GM19193 (cell line): Measurements from ENCODE around the gene RPRD1B.

Experiments
- POLR2A ChIP-seq: IDR thresholded peaks from 4 replicates; pipeline ENCODE4 v1.6.1; 2011; ENCODE audit not compliant: insufficient read depth, insufficient read length; ENCODE audit errors: extremely low read depth

RPRD1B gene

DNA sequence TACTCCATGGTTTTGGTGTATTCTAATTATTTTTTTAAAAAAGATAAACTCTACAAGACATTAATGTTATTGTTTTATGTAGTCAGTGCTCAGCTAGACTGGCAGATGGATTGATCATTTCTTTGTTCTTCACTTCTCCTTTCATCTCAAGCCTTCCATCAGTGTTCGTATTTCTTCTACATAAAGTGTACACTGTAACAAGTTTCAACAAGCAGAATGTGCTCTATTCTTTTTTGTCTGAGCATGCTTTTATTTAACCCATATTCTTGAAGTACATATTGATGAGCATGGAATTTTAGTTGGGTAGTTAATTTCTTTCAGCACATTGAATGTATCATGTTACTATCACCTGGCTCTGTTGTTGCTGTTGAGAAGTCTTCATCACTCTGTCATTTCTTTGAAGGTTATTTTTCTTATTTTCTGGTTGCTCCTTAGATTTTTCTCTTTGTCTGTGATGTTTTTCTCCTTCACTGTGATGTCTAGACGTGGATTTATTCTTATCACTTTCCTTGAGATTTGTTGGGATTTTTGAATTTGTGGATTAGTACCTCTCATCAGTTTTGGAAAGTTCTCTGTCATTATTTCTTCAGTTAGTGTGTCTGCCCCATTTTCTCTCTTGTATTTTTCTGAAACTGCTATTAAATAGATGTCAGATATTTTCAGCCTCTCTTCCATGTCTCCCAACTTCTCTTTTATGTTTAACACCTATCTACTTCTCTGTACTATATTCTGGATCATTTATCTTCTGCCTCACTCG is 83.0 kb downstream of the RPRD1B start:
- no peak for TF ChIP-seq POLR2A

DNA sequence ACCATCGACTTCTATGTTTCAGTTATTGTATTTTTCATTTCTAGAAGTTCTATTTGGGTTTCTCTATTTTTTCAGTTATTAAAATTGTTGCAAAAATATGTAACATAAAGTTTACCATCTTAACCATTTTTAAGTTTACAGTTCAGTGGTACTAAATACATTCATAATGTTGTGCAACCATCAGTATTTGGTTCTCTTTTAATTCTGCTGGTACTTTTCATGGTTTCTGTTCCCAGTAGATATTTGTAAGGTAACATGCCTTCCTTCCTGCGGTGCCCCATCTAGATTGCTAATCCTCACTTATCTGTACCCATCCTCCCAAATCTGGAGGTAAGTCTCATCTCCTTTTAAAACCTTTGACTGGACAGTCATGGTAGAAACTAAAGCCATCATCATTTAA is 83.7 kb downstream of the RPRD1B start:
- no peak for TF ChIP-seq POLR2A

- no peak for TF ChIP-seq POLR2A
Measured at GRCh38 chr20:38117635-38118034, 84.1 kb downstream of the RPRD1B start.

- TF ChIP-seq POLR2A = no peak
Measured at GRCh38 chr20:38119446-38119845, 85.9 kb downstream of the RPRD1B start.

DNA sequence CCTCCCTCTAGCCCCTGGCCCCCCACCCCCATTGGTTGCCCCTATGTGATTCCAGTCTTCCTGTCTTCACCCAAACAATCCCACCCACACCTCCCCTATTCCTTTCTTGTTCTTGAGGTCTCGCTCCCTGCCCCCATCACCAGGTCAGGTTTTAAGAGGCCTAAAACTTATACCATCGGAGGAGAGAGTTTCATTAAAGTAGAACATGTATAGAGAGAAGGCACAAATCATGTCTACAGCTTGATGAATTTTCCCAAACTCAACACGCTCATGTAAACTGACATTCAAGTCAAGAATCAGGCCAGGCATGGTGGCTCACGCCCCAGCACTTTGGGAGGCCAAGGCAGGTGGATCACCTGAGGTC is 87.1 kb downstream of the RPRD1B start:
- no peak for TF ChIP-seq POLR2A

- TF ChIP-seq POLR2A = no peak
Measured at GRCh38 chr20:38121741-38122140, 88.2 kb downstream of the RPRD1B start.

DNA sequence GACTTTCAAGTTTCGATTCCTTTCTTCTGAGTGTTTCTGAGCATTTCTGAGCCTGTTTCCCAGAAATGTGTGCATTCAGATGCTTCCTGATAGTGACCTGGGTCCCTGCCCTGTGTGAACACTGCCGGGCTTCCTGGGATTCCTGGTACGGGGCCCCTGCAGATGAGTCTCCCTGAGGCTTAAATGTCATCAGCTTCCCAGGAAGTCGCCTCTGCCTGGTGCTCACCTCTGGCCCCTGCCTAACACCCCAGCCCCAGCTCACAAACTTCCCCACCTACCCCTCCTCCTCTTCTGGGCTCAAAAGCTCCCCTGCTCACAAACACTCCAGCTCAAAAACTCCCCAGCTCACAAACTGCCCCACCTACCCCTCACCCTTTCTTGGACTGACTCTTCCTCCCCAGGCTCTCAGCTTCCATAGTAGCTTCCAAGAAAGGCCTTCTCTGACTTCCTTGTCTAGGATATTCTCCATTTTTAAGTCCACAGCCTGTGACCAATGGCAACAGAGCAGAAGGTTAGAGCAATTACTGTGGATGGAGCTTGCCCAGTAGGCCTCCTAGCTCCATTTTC is 89.6 kb downstream of the RPRD1B start:
- no peak for TF ChIP-seq POLR2A

GRCh38 chr20:38125157-38126056 is 91.9 kb downstream of the RPRD1B start:
- TF ChIP-seq POLR2A = no peak

DNA sequence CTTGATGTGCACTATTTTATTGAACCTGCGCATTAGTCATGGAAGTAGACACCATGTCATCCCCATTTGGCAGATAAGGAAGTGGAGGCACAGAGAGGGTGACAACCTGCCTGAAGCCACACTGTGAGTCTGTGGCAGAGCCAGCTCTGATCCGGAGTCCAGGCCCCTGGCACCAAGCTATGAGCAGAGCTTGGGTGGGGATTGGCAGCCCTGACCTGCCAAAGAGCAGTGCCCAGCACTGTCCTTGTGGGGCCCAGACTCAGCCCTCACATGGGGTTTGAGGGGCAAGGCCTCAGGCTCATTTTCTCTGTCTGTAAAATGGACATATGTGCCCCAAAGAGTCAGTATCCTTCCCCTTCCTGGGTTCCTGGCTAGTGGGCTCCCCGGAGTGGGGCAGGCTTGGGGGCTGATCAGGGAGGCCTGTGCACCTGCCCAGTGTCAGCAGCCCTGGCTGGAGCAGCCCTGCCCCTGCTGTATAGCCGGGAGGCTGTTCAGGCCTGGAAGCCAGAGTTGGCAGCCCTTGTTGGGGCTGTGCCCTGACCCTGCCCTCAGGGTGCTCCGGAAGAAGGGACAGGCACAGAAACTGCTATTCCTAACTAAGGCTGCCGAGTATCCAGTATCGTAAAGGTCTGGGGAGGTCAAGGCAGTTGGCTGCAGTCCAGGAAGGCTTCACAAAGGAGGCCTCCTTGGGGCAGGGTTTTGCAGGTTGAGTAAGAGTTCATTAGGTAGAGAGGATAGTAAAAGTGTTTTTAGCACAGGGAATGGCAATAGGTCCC is 92.8 kb downstream of the RPRD1B start:
- no peak for TF ChIP-seq POLR2A

DNA sequence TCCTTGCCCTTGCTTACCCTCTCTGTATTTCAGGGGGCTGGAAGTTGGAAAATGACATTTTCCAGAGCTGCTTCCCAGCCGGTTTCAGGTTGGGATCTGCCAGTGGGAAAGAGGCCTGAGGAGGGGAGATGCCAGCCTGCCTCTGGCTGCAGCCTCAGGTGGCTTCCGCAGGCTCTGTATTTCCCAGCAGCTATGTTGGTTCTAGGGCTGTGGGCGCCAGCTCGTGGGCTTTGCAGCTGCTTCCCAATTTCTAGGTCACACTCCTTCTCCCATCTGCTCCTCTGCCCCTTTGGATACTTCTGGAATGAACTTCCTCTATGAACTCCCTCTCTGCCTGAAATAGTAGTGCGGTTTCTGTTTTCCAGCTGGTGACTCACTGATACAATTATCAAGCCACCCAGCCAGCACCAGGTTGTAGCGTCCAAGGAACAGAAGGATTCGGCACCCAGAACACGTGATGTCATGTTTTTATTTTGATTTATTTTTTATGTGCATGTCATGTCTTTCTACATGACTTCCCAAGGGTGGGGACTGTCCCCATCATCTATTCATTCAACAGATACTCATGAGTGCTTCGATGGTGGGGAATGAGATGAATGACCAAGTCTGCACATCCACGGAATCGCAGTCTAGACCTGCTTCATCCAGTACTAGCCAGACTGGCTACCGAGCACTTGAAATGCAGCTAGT is 93.5 kb downstream of the RPRD1B start:
- no peak for TF ChIP-seq POLR2A

- TF ChIP-seq POLR2A = no peak
Measured at GRCh38 chr20:38127920-38128528, 94.5 kb downstream of the RPRD1B start.

DNA sequence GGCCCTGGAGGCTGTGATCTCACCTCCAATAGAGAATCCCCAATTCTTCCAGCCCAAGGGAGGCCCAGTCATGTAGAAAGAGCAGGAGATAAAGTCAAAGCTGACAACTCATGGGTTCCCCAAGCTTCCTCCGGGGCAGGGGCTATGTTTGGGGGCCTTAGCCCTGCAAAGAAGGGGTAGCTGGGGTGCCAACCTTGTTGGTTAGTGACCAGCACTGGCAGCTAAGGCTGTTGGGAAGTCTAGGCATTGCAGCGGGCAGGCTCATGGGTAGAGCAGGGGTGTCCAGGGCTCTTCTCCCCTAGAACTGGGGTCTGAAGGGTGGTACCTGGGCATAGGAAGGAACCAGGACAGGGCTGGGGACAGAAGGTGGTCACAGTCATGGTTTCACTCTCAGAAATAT is 95.1 kb downstream of the RPRD1B start:
- no peak for TF ChIP-seq POLR2A

GRCh38 chr20:38129248-38129865 is 95.8 kb downstream of the RPRD1B start:
- TF ChIP-seq POLR2A = no peak
